Neural cell (in vitro differentiated cells): ENCODE data around the gene AGRN. TPM values are rescaled to one million over a fixed set of nuclear protein-coding genes. Genes with fewer than 3 reads are reported as not detected.

Experiments used
- H2AFZ ChIP-seq: fragments of 200-600, 300-800 bp; sonication (generic), shearing (Covaris generic); 2 replicates; pipeline ENCODE4 v1.6.0; 2014; ENCODE audit warnings: low read depth, mild to moderate bottlenecking, antibody characterized with exemption, low read length, moderate library complexity
- H3F3A ChIP-seq: fragments of 200-600 bp; shearing (Covaris generic); 2 replicates; pipeline ENCODE4 v1.6.1; 2016; ENCODE audit warnings: mild to moderate bottlenecking, moderate library complexity, mixed read lengths, antibody characterized with exemption, low read length; ENCODE audit not compliant: insufficient read depth, poor library complexity, severe bottlenecking
- H3K27ac ChIP-seq: fragments of 200-600, 300-800 bp; sonication (generic), shearing (Covaris generic); 2 replicates; pipeline ENCODE4 v1.5.1; 2014; ENCODE audit warnings: mild to moderate bottlenecking, low read length, moderate library complexity
- H3K27me3 ChIP-seq: fragments of 300-800, 200-600 bp; sonication (generic), shearing (Covaris generic); 2 replicates; pipeline ENCODE4 v1.6.0; 2014; ENCODE audit warnings: mild to moderate bottlenecking, low read depth, low read length, moderate library complexity; ENCODE audit not compliant: insufficient read depth
- H3K36me3 ChIP-seq: fragments of 300-800, 200-600 bp; sonication (generic), shearing (Covaris generic); 2 replicates; pipeline ENCODE4 v1.5.1; 2014; ENCODE audit warnings: mild to moderate bottlenecking, antibody characterized with exemption, low read length, moderate library complexity; ENCODE audit not compliant: insufficient read depth
- H3K4me2 ChIP-seq: fragments of 300-800, 200-600 bp; sonication (generic), shearing (Covaris generic); 2 replicates; pipeline ENCODE4 v1.6.0; 2014; ENCODE audit warnings: mild to moderate bottlenecking, low read length
- H3K4me3 ChIP-seq: fragments of 300-800, 200-600 bp; sonication (generic), shearing (Covaris generic); 2 replicates; pipeline ENCODE4 v1.5.1; 2014; ENCODE audit warnings: mild to moderate bottlenecking, low read length, moderate library complexity
- H3K79me2 ChIP-seq: fragments of 200-600 bp; shearing (Covaris generic); replicated peaks from 2 replicates; pipeline ENCODE4 v1.6.0; 2014; ENCODE audit warnings: mild to moderate bottlenecking, low read length, moderate library complexity; ENCODE audit not compliant: insufficient read depth
- H3K9ac ChIP-seq: fragments of 300-800, 200-600 bp; sonication (generic), shearing (Covaris generic); 2 replicates; pipeline ENCODE4 v1.6.1; 2016; ENCODE audit warnings: mild to moderate bottlenecking, low read length, mixed read lengths
- H3K9me2 ChIP-seq: fragments of 200-600 bp; shearing (Covaris generic); 2 replicates; pipeline ENCODE4 v1.6.1; 2016; ENCODE audit warnings: mild to moderate bottlenecking, low read length, mixed read lengths; ENCODE audit not compliant: insufficient read depth
- H3K9me3 ChIP-seq: fragments of 200-600, 300-800 bp; sonication (generic), shearing (Covaris generic); 2 replicates; pipeline ENCODE4 v1.6.1; 2016; ENCODE audit warnings: mild to moderate bottlenecking, mixed run types, low read length, moderate library complexity, mixed read lengths
- H4K20me1 ChIP-seq: fragments of 200-600 bp; shearing (Covaris generic); 2 replicates; pipeline ENCODE4 v1.6.1; 2016; ENCODE audit warnings: mild to moderate bottlenecking, mixed run types; ENCODE audit not compliant: insufficient read depth
- EP300 ChIP-seq: fragments of 450-650 bp; conservative IDR thresholded peaks from 2 replicates; pipeline ENCODE4 v1.6.1; 2014; ENCODE audit warnings: antibody characterized with exemption, mild to moderate bottlenecking, moderate library complexity; ENCODE audit not compliant: poor library complexity, severe bottlenecking
- EZH2 ChIP-seq: fragments of 200-600, 300-800 bp; shearing (Covaris generic), sonication (generic); IDR thresholded peaks from 2 replicates; pipeline ENCODE4 v1.6.1; 2014; ENCODE audit warnings: antibody characterized with exemption, low read length, borderline replicate concordance, mild to moderate bottlenecking; ENCODE audit not compliant: insufficient read depth, poor library complexity, severe bottlenecking
- MXI1 ChIP-seq: fragments of 450-650 bp; conservative IDR thresholded peaks from 2 replicates; pipeline ENCODE4 v1.6.1; 2014; ENCODE audit warnings: antibody characterized with exemption, mild to moderate bottlenecking; ENCODE audit not compliant: poor library complexity, severe bottlenecking
- POLR2AphosphoS5 ChIP-seq: IDR thresholded peaks from 2 replicates; pipeline ENCODE4 v1.6.1; 2012
- RAD21 ChIP-seq: fragments of 450-650 bp; conservative IDR thresholded peaks from 2 replicates; pipeline ENCODE4 v1.6.1; 2014; ENCODE audit warnings: antibody characterized with exemption, mild to moderate bottlenecking, moderate library complexity
- SMC3 ChIP-seq: fragments of 450-650 bp; conservative IDR thresholded peaks from 2 replicates; pipeline ENCODE4 v1.6.1; 2014; ENCODE audit warnings: antibody characterized with exemption, mild to moderate bottlenecking, moderate library complexity; ENCODE audit not compliant: poor library complexity
- TAF1 ChIP-seq: IDR thresholded peaks from 2 replicates; pipeline ENCODE4 v1.6.1; 2012; ENCODE audit warnings: low read depth
- polyA plus RNA-seq: library from polyadenylated mRNA; depleted of rRNA; stranded (reverse); fragments of >200 nt; gene quantifications from 2 replicates; pipeline ENCODE4 v1.2.3, GENCODE V29; 2014
- TF ChIP-seq, protein P1 (sequence below): fragments of 450-650 bp; IDR thresholded peaks from 2 replicates; pipeline ENCODE4 v1.5.1; 2014; ENCODE audit warnings: antibody characterized with exemption, mild to moderate bottlenecking, moderate library complexity; ENCODE audit not compliant: poor library complexity, severe bottlenecking
- TF ChIP-seq, protein P2 (sequence below): IDR thresholded peaks from 2 replicates; pipeline ENCODE4 v1.6.1; 2012; ENCODE audit warnings: borderline replicate concordance

AGRN gene
- polyA plus RNA-seq, 1 donor from 2014 or later = 104 TPM

DNA sequence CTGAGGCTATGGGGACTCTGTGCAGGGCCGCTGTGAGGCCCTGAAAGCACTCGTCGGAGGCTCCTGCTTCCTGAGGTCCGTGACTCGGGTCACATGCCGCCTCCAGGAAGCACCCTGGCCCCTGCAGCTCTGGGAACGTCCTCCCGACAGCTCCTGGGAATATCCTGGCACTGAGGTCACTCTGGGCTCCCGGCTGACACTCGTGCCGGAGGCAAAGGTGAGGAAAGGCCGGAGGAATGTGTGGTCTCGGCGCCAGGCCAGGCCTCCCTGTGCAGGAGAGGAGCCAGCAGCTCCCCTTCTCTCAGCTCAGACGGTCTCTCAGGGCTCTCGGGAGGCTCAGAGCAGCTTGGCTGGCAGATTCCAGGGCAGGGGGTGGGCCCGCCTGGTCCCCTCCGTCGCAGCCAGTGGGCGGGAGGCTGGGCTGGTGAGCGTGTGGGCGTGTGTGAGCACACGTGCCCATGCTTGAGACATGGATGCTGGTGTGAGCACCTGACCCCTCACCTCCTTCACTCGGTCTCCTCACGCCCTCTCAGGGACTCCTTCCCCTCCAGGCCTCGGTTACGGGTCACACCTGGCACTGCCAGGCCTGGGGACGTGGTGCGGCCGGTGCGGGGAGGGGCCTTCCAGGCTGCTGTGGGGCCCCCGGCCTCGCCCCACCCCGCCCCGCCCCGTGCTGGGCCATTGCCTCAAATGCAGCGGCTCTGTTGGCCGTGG is 59.6 kb downstream of the AGRN start:
- Histone ChIP-seq H4K20me1 (no peaks in the 10 kb centered on the region), H3K36me3 (no peaks in the 10 kb centered on the region), H3K4me2 (no peak overlapping the region), H3K9ac (no peak overlapping the region), H3K9me3 (no peaks in the 10 kb centered on the region), H2AFZ (no peak overlapping the region), H3K4me3 (no peak overlapping the region), H3F3A (no peaks in the 10 kb centered on the region), H3K27ac (no peak overlapping the region), H3K79me2 (no peaks in the 10 kb centered on the region), H3K9me2 (no peaks in the 10 kb centered on the region), H3K27me3 (no peaks in the 10 kb centered on the region)
- TF ChIP-seq, protein P1, sequence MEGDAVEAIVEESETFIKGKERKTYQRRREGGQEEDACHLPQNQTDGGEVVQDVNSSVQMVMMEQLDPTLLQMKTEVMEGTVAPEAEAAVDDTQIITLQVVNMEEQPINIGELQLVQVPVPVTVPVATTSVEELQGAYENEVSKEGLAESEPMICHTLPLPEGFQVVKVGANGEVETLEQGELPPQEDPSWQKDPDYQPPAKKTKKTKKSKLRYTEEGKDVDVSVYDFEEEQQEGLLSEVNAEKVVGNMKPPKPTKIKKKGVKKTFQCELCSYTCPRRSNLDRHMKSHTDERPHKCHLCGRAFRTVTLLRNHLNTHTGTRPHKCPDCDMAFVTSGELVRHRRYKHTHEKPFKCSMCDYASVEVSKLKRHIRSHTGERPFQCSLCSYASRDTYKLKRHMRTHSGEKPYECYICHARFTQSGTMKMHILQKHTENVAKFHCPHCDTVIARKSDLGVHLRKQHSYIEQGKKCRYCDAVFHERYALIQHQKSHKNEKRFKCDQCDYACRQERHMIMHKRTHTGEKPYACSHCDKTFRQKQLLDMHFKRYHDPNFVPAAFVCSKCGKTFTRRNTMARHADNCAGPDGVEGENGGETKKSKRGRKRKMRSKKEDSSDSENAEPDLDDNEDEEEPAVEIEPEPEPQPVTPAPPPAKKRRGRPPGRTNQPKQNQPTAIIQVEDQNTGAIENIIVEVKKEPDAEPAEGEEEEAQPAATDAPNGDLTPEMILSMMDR = no peak
- no peak for TF ChIP-seq POLR2AphosphoS5
- no peak for TF ChIP-seq EP300
- no peak for TF ChIP-seq RAD21
- TF ChIP-seq MXI1 = no peak
- TF ChIP-seq, protein P2, sequence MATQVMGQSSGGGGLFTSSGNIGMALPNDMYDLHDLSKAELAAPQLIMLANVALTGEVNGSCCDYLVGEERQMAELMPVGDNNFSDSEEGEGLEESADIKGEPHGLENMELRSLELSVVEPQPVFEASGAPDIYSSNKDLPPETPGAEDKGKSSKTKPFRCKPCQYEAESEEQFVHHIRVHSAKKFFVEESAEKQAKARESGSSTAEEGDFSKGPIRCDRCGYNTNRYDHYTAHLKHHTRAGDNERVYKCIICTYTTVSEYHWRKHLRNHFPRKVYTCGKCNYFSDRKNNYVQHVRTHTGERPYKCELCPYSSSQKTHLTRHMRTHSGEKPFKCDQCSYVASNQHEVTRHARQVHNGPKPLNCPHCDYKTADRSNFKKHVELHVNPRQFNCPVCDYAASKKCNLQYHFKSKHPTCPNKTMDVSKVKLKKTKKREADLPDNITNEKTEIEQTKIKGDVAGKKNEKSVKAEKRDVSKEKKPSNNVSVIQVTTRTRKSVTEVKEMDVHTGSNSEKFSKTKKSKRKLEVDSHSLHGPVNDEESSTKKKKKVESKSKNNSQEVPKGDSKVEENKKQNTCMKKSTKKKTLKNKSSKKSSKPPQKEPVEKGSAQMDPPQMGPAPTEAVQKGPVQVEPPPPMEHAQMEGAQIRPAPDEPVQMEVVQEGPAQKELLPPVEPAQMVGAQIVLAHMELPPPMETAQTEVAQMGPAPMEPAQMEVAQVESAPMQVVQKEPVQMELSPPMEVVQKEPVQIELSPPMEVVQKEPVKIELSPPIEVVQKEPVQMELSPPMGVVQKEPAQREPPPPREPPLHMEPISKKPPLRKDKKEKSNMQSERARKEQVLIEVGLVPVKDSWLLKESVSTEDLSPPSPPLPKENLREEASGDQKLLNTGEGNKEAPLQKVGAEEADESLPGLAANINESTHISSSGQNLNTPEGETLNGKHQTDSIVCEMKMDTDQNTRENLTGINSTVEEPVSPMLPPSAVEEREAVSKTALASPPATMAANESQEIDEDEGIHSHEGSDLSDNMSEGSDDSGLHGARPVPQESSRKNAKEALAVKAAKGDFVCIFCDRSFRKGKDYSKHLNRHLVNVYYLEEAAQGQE = no peak
- no peak for TF ChIP-seq EZH2
- TF ChIP-seq TAF1 = no peak
- no peak for TF ChIP-seq SMC3

DNA sequence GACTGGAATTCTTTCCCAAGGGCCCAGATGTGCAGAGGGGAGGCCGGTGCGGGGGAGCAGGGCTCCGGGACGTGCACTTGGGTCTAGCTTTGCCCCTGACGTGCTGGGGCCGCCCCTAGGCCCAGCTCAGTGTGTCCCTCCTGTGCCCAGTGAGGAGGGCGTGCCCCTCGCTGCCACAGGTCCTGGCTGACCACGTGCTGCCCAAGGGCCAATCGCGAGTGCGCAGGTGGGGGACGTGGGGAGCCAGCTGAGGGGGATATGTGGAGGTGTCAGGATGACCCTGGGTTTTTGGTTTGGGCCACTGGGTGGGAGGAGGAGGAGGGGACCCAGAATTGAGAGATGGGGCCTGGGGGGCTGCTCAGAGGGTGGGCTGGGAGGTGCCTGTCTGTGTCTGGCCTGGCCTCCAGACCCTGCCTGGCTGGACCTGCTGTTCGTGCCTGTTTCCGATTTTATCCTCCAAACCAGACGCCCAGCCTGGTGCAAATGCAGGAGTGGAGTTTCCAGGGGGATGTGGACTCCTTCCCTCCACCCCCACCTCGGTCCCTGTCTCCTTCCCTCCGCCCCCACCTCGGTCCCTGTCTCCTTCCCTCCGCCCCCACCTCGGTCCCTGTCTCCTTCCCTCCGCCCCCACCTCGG is 60.3 kb downstream of the AGRN start:
- H3K4me2 ChIP-seq = no peak overlapping the region
- no peaks in the 10 kb centered on the region for H3K79me2 ChIP-seq
- H3K27me3 ChIP-seq = no peaks in the 10 kb centered on the region
- H3K9ac ChIP-seq = no peak overlapping the region
- H3K4me3 ChIP-seq = no peak overlapping the region
- H2AFZ ChIP-seq = no peak overlapping the region
- H3K9me2 ChIP-seq = no peaks in the 10 kb centered on the region
- no peaks in the 10 kb centered on the region for H3F3A ChIP-seq
- H4K20me1 ChIP-seq = no peaks in the 10 kb centered on the region
- H3K36me3 ChIP-seq = no peaks in the 10 kb centered on the region
- H3K9me3 ChIP-seq = no peaks in the 10 kb centered on the region
- no peak for TF ChIP-seq EP300
- H3K27ac ChIP-seq = no peak overlapping the region
